COR-L47 (cell line): ENCODE results near the gene HOXA7.
A peak's percentile ranks its signal among the peaks of the same experiment; 100 is the strongest.

ENCODE experiments used
- DNase-seq: peaks from one replicate; lab custom pipeline; 2025; lab: John Stamatoyannopoulos, UW

Gene HOXA7

DNA sequence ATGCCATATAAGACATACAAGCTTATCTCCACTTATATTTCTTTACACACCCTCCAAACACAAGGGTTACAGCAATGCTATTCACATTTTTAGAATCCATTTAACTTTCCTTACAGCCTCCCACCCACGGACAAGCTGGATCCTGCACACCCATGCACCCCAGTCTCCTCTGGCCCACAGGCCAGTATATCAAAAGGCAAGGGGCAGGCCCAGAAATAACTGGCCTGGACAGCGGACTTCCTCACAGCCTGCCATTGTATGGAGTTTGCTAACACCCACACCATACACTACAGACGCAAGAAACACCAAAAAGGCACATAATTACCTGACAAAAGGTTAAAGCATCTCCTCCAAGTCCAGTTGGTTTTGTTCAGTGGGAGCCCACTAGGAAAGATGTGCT is 37.9 kb downstream of the HOXA7 start:
- no peak for DNase-seq

GRCh38 chr7:27117887-27118491 is 38.5 kb downstream of the HOXA7 start:
- DNase-seq: no peak

DNA sequence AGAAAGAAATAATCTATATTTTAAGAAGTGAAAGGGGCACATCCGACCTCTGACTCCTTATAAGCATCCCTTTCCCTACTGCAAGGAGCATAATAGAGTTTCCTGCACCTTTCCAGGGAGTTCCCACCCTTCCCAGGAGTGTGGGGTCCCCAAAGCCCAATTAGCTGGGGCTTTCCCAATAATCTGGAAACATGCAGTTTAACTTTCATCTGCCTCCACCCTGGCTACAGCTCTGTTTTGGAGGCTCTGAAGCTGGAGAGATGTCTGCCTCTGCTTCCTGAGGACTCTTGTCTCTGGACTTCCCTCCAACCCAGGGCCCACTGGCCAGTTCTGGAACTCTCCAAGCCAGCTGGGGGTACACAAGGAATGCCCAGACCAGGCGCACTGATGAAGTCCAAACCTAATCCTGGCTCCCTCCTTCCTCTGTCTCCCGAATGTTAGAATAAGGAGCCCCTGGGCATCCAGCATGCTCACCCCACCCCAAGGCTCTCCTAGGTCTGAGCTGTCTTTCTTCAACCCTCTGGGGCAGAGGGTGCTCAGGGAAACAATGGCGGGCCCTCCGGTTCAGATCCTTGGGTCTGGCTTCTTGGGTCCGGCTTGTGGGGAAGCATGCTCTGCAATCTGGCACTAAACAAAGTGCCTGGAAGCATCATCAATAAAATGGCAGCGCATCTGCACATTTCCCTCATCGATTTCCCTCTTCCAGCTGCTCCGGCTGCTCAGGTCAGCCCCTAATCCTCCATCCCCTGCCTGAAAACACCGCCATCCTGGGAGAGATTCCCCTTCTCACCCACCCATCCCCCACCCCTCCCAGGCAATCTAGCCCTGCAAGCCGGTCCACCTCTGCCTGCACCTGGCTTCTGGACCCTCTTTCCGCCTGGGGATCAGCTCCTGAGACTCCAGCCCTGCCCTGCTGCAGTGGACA is 39.3 kb downstream of the HOXA7 start:
- no peak for DNase-seq

GRCh38 chr7:27116031-27116961 is 40.2 kb downstream of the HOXA7 start:
- DNase-seq: no peak

GRCh38 chr7:27115221-27116026 is 41.1 kb downstream of the HOXA7 start:
- no peak for DNase-seq

- no peak for DNase-seq
Observed at GRCh38 chr7:27114881-27115220, 41.6 kb downstream of the HOXA7 start.

- peak; percentile 50 for DNase-seq
Observed at GRCh38 chr7:27113991-27114769, 42.3 kb downstream of the HOXA7 start.

DNA sequence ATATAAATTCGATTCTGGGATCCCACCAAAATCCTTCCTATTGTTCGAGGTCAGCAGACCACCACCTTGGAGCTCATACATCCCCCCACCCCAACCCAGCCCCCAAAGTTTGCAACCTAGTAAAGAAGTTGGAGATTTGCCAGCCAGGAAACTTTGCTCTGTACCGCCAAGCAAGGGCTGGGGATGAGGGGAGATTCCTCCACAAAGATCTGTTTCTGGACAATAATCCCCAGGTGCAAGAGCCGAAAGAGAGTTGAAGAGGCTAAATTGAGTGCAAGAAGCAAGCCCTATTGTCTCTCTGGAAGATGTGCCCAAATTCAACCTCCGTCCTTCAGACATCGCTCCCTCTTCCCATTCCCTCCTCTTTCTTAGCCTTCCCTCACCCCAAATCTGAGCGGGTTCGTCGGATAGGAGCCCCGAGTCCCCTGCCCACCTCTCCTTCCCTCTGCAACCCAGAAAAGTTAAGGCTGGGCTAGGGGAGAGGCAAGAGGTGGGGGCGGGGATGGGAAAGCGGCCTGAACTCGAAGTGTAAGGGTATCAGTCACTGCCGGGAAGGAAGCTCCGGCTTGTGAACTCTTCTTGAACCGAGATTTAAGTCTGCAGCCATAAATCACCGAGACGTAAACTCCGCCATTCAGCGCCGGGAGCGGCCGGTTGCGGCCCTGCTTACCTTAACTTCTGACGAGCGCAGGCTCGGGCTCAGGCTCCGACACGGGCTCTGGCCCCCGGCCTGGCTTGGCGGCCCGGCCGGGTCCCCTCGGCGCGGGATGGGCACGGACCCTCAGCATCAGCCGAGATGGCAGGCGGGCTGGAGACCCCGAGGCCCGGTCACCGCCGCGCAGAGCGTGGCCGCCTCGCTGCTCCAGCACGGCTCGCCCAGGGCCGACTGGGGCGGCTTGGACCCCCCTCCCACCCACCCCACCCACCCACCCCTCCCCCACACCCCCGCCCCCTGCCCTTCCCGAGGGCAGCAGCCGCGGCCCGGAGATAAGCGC is 43.2 kb downstream of the HOXA7 start:
- no peak for DNase-seq

GRCh38 chr7:27112361-27112760 is 44.1 kb downstream of the HOXA7 start:
- no peak for DNase-seq

- DNase-seq: no peak
Observed at GRCh38 chr7:27111751-27112277, 44.7 kb downstream of the HOXA7 start.

DNA sequence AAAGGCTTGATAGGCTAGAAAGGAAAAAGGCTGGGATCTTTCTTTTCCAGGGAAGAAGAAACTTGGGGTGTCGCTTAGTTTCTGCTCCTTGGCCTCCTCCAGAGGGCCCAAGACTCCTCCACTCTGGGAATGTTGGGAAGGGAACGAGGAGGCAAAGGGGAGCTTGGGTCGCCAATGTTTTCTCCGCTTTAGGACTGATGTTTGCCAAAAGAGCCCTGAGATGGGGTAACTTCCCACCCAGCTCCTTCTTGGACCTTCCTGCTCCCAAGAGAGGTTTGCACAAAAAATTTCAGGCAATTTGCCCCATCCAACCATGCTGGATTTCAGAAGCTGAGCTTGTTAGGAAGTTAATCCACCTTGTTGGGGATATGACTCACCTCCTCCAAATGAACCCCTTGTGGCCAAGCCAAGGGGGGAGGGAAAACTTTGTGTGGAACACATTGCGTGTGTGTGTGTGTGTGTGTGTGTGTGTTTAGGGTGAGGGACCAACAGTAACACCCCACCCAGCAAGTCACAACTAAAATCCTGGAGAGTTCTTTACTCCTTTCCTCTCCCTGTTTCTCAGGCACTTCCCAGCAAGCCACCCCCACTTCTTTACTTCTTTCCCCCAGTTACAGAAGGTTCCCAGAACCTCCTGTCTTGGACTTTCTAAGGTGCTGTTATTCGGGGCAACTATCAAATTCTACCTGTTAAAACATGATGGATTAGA is 45.3 kb downstream of the HOXA7 start:
- DNase-seq: no peak

GRCh38 chr7:27110186-27111031 is 46.1 kb downstream of the HOXA7 start:
- DNase-seq: no peak

DNA sequence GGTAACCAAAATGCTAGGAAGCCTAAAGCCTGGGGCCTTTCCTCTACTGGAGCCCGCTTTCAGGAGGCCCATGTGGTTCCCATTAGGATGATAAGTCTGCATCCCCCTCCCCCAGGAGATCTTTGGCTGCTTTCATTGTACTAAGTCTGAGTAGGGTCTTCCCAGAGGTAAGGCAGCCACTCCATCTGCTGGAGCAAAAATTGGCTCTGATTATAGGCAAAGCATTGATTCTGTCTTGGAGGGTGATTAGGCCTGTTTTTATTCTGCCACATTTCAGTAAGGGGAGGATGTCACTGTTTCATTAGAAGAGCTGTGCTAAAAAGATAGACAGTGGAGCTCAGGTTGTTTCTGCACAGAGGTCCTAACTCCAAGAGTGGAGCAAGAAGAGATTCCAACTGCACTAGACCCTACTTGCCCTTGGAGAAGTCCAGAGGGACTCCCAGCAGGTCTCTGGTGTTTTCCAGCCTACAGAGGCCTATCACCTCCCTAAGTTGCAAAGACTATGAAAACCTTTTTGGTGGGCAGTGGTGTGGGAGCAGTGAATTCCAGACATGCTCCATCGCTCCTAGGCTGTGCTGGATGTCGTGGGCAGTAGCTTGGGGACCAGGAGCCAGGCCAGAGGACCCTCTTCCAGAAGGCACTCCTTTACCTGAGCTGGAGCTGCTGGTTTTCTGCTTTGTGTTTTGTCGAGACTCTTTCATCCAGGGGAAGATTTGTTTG is 46.8 kb downstream of the HOXA7 start:
- DNase-seq: no peak

GRCh38 chr7:27108390-27109127 is 47.9 kb downstream of the HOXA7 start:
- DNase-seq: no peak

DNA sequence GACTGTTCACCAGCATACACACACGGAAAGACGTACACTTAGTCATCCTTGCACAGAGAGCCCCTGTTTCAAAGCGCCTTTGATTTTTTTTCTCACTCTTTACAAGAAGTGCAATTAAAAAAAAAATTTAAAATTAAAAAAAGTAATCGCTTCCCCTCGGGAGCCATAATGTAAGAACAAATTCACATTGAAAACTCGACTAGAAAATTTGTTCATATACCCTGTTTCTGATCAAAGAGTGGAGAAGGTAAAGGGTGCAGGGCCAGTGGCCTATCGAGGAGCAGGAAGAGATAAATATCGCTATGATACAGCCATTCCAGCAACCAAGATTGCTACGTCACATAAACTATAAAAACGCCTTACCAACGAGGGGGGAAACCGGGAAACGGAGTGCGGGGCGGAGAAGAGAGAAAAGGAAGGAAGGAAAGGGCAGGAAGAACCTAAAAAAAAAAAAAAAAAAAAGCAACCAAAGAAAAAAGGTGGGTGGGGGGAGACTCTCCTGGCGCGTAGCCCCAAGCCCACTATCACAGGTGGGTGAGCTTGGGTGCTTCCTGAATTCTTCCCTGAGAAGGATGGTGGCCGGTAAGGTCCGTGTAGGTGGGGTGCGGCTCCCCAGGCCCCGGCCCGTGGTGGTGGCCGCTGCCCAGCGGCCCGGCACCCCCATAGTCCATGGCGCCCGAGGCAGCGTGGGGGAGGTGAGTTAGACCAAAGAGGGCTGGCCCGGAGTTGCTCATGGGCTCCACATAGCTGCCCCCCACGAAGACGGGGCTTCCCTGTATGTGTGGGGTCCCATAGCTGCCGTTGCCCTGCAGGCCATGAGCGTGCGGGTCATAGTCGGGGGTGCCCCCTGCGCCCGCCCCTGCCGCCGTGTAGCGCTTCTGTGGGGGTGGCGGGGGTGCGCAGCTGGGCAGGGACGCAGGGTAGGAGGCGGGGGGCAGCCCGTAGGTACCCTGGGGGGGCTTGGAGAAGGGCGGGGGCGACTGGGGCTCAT is 48.8 kb downstream of the HOXA7 start:
- DNase-seq: no peak
